ENCODE results near the gene FYCO1.

The FYCO1 gene

DNA sequence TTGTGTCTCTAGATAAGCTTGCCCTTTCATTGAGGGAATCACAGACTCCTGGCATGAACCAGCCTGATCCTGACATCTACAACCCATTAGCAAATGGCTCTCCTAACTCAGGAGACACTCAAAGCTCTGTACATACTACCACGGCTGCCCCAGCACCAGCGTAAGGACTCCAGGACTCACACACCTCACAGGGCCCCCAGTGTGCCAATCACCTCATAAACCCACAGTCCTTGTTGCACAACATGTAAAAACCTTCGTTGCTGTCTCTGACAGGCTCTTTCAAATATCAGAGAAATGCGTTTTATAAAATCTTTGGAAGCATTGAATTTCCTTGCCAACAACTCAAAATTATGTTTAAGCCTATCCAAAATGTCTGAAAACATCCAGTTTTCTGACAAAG lies 7.3 kb downstream of the FYCO1 start:
- TF ChIP-seq, protein P1, sequence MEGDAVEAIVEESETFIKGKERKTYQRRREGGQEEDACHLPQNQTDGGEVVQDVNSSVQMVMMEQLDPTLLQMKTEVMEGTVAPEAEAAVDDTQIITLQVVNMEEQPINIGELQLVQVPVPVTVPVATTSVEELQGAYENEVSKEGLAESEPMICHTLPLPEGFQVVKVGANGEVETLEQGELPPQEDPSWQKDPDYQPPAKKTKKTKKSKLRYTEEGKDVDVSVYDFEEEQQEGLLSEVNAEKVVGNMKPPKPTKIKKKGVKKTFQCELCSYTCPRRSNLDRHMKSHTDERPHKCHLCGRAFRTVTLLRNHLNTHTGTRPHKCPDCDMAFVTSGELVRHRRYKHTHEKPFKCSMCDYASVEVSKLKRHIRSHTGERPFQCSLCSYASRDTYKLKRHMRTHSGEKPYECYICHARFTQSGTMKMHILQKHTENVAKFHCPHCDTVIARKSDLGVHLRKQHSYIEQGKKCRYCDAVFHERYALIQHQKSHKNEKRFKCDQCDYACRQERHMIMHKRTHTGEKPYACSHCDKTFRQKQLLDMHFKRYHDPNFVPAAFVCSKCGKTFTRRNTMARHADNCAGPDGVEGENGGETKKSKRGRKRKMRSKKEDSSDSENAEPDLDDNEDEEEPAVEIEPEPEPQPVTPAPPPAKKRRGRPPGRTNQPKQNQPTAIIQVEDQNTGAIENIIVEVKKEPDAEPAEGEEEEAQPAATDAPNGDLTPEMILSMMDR (IDR thresholded peaks at IDR 0.05): no peak
- H3K27me3 Mint-ChIP-seq (ENCODE audit: low read depth, poor library complexity): no peaks in the 10 kb centered on the region
- H3K4me3 Mint-ChIP-seq: no peak overlapping the region
- no peaks in the 10 kb centered on the region for H3K9me3 Mint-ChIP-seq
- H3K27ac Mint-ChIP-seq: no peak overlapping the region
- DNase-seq: no peak
- peaks cover 39% of the 10 kb centered on the region for H3K4me1 Mint-ChIP-seq
- no peaks in the 10 kb centered on the region for H3K36me3 Mint-ChIP-seq (ENCODE audit: low read depth)

DNA sequence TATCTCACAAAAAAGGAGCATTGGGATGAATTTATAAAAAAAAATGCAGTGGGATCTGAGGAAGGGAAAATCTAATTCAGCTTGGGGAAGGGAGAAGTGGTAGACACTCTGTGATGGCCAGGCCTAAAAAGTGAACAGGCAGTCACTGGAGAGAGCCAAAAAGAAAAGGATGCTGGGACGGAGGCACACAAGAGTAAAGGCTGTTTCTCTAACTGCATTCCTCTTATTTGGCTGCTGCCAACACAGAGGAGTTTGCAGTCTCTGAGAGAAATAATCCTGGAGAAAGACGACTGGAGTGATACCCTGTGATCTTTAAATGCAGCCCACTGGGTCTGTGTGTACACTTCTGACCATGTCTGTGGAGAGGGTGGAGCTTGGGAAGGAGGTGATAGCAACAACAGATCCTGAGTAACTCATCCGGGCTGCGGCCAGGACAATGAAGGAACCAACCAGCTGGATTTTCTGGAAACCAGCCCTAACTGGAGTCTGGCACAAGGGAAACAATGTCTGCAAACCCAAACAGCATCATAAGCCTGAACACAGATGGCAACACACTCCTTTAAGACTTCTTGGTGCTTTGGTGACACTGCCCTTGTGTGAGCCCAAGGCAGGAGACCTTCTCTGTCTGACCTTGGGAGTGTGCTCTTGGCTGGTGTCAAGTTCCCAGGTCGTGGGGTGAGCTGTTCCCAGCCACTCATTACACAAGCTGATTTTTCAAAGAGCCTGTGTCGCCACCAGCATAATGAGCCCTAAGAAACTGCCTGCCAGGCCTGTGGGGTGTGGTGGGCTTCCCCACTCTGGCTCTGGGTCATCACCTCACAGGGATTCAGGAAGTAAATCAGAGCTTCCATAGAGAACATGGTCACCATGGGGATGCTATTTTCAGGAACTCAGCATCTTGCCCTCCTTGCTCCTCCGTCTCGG lies 8.0 kb downstream of the FYCO1 start:
- TF ChIP-seq, protein P1 (IDR thresholded peaks at IDR 0.05): no peak
- peaks cover 32% of the 10 kb centered on the region for H3K4me1 Mint-ChIP-seq
- H3K27me3 Mint-ChIP-seq (ENCODE audit: low read depth, poor library complexity): no peaks in the 10 kb centered on the region
- DNase-seq: no peak
- H3K4me3 Mint-ChIP-seq: no peak overlapping the region
- H3K27ac Mint-ChIP-seq: no peak overlapping the region
- peaks cover 4% of the 10 kb centered on the region for H3K36me3 Mint-ChIP-seq (ENCODE audit: low read depth)
- H3K9me3 Mint-ChIP-seq: no peaks in the 10 kb centered on the region

DNA sequence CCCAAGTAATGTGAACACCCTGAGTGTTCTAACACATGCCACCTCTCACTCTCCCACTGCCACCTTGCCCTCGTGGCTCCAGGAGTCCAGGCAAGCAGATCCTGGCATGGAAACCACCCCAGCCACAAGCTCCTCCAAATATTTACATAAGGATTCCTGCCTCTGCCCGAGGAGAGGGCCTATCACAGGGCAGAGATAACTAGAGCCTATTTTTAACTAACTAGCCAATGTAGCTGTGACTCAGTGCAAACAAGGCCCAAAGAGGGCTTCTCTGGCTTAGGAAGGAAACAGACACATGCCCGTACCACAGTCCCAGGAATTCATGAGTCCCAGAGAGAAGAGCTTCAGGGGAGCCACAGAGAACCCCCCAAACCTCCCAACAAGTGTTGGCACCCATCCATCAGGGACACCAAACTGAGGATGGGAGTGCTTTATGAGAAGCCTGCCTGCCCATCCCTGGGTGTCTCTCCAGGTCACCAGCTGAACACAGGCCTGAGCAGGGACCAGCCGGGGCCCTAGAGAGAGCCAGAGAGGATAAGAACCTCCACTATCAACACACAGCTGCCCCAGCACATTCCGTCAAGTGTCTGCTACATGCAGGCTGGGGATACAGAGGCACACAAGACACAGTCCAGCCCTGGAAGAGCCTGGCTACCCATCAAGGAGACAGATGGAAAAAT lies 9.2 kb downstream of the FYCO1 start:
- Mint-ChIP-seq H3K36me3 (ENCODE audit: low read depth) (peaks cover 4% of the 10 kb centered on the region), H3K4me3 (no peak overlapping the region), H3K9me3 (no peaks in the 10 kb centered on the region), H3K27me3 (ENCODE audit: low read depth, poor library complexity) (no peaks in the 10 kb centered on the region), H3K4me1 (peaks cover 25% of the 10 kb centered on the region), H3K27ac (no peak overlapping the region)
- no peak for DNase-seq
- TF ChIP-seq, protein P1 (IDR thresholded peaks at IDR 0.05): no peak

DNA sequence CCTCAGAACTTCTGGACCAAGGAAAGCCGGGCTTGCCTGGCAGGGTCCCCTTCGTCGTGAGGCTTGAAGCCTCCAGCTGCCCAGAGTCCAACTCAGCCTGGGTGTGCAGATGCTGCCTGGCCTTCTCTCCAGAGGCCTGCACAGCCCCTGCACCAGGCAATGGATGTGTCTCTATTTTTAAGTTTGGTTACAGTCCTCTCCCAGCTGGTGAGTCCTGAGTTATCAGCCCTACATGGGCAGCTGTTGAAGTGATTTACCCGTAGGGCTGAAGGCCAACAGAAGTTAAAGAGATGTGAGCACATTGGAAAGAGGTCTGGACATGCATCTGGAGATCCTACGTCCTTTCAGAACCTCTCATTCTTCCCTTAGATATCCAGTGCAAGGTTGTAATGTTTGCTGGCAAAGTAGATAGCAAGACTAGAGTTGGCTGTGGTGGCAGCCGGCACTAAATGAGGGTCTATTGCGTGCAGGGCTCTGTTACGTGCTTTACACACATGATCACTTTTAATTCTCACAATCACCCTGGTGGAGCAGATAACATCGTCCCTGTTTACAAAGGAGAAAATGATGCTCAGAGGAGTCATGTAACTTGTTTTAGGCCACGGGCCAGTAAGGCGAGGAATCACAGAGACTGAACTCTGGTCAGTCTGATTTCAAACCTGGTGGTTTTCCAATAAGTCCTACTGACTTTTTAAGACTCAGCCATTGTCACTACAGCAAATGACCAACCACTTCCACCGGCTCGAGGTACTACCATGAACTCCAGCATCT lies 9.9 kb downstream of the FYCO1 start:
- H3K4me3 Mint-ChIP-seq: no peak overlapping the region
- peaks cover 10% of the 10 kb centered on the region for H3K36me3 Mint-ChIP-seq (ENCODE audit: low read depth)
- H3K27ac Mint-ChIP-seq: no peak overlapping the region
- H3K9me3 Mint-ChIP-seq: no peaks in the 10 kb centered on the region
- peaks cover 25% of the 10 kb centered on the region for H3K4me1 Mint-ChIP-seq
- no peak for DNase-seq
- H3K27me3 Mint-ChIP-seq (ENCODE audit: low read depth, poor library complexity): no peaks in the 10 kb centered on the region
- TF ChIP-seq, protein P1 (IDR thresholded peaks at IDR 0.05): no peak

DNA sequence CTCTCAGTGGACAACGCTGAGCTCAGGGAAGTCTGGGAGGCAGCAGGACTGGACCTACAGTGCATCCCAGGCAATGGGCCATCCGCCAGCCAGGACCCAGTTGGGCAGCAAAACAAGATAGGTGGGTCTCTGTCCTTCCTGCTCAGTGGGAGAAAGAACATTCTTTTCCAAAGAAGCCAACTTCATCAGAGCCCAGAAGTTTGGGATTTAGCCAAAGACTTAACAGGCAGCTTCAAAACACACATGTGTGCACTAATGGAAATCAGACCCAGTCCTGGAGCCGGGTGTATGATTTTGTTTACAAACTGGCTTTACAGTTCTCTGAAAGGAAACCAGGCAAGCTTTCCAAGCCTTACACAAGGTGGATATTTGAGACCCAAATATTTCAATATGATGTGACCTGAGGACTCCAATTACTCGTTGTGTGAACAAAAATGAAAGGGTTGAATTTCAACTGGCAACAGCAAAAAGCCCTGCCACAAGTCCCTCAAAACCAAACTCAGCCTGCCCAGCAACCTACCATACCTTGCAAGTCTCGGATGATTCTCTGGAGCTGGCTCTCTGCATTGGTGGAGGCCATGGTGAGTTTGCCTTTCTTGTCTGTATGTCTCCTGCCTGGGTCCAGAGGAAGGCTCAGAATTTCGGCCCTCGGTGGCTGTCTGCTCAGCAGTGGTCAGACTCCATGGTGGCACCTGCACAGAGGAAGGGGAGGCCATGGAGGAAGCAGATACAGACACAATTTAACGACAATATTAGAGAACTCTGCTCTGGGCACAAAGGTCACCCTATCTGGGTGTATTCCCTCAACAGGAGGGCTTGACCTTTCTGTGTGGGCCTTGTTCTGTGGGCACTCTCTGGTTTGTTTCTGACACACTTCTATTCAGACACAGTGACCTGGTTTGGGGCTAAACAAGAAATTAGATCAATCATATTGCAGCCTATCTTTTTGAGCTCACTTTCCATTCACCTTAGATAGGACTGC lies 11.0 kb downstream of the FYCO1 start:
- Mint-ChIP-seq H3K27ac (no peak overlapping the region), H3K4me1 (peaks cover 25% of the 10 kb centered on the region)

More for the DNA sequence above, 11.0 kb downstream of the FYCO1 start:
- Mint-ChIP-seq H3K27me3 (ENCODE audit: low read depth, poor library complexity) (no peaks in the 10 kb centered on the region), H3K4me3 (no peak overlapping the region), H3K36me3 (ENCODE audit: low read depth) (peaks cover 13% of the 10 kb centered on the region), H3K9me3 (no peaks in the 10 kb centered on the region)
- DNase-seq: no peak
- TF ChIP-seq, protein P1 (IDR thresholded peaks at IDR 0.05): no peak

Measured in nephron progenitor cell (in vitro differentiated cells).